ENCODE results near the gene TMEM202.
"Not testable (repeated sequence)": the region's sequence is repeated elsewhere in the genome, so short reads cannot be mapped to it uniquely, and the experiment has no call there.

The TMEM202 gene, protein sequence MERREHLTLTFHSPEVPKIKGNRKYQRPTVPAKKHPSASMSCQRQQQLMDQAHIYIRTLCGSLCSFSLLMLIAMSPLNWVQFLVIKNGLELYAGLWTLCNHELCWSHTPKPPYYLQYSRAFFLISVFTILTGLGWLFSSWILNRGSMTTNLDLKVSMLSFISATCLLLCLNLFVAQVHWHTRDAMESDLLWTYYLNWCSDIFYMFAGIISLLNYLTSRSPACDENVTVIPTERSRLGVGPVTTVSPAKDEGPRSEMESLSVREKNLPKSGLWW

DNA sequence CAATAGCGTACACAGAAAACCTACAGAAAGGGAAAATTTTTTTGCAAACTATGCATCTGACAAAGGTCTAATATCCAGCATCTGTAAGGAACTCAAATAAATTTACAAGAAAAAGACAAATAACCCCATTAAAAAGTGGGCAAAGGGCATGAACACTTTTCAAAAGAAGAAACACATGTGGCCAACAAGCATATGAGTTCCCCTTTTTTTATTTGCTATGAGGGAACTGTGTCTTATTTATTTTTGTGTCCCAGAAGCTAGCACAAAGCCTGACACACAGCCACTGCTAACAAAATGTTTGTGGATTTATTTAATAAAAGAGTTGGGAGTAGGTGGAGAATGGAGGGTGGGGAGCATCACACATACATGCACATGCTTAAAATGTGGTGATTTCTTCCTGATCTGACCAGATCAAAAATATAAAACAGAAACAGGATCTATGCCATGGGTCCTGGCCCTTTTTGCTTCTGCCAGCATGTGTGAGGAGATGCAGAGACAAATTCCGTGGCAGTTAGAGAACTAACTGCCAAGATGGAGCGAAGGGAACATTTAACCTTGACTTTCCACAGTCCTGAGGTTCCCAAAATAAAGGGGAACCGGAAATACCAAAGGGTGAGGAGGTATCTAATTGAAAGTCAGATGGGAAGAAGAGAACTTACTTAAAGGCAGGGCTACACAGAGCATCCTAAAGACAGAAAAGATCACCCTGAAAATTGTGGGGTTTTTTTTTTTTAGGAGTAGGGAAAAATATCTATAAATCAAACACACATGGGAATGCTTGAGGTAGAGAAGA is at the start of gene TMEM202:
Gene TMEM202 (plus strand): TSS at position 510 of the 793 bp plus-strand sequence. CDS start 22 bp downstream, at position 532.
- no peak for DNase-seq

DNA sequence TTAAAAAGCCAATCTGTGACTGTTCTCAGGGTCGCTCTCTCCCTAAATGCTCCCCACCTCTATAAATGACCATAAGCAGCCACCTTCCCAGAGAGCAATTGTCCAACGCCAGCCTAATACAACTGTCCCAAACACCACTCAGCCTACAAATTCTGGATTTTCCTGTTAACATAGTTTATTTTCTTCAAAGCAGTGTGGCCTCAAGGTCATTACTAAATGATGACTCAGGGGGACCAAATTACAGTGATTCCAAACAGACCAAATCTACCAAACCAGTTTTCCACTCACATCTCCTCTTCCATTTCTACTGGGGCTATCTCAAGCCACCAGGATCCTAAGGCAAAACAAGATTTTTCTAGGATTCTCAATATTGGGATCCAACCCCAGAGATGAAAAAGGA is 44.8 kb upstream of the TMEM202 start:
- DNase-seq, result no peak

DNA sequence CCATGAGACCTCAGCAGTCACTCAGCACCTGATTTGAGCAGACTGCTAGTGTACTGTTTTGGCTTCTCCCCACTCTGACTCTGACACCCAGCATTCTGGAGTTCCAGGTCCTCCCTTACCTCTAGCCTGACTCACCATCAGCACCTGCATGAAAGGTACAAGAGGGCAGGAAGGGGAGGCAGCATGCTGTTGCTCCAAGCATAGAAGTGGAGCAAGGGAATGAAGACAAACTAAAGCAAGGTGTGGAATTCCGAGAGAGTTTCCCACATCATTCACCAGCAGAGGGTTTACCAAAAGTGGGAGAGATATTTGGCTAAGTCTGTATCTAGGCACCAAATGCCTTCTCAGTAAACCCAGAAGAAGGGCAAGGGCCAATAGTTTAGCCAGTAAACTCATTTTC is 43.6 kb upstream of the TMEM202 start:
- DNase-seq, result no peak

DNA sequence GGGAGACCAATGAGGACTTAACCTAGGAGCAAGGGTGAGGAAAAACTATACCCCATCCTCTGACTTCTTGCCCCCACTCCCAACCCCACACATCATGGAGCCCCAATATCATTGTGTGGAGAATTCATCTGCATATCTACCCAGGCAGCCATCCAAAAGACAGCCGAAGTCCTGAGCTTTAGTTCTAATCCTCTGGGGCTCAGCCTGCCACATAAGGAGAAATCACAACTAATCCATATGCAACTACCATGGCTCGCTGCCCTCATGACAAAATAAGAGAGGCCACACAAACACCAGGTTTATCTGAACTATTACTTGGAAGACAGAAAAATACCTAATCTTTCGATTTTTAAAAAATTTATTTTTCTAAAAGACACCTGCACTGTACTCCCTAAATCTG is 40.0 kb upstream of the TMEM202 start:
- no peak for DNase-seq

DNA sequence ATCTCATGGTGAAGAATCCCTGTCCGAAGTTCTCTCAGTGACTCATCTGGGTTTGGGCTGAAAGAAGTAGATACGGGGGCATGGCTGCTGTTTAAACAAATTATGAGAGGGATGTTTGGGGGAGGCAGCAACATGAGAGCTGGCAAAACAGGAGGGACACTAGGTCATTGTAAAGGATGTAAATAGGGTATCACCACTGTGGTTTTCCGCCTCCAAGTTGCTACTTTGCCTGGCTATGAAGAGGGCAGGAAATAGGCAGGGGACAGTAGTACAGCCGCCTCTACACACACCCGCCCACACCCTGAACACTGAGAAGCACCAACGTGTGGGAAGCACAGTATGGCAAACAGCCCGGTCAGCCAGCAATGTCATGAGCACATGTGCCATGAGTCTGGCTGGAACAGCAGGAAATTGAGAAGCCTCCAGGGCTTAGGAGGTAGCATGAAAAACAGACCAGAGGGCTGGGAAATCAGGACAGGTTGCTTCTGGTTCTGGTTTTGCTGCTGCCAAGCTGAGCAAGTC is 39.4 kb upstream of the TMEM202 start:
- no peak for DNase-seq

DNA sequence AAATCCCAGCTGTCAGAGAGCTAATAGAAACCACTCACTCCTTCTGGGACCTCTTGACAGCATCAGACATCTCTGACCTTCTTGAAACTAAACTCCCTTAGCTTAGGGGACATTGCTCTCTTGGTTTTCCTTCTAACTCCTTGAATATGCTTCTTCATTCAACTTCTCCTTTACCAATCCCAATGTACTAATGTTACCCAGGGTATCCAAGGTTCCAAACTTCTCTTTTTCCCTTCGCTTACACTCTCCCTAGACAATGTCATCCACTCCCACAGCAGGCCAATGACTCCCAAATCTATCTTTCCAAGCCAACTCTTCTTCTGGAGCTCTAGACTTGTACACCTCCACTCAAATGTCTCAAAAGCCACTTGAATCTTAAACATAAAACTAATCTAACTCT is 36.9 kb upstream of the TMEM202 start:
- no peak for DNase-seq

DNA sequence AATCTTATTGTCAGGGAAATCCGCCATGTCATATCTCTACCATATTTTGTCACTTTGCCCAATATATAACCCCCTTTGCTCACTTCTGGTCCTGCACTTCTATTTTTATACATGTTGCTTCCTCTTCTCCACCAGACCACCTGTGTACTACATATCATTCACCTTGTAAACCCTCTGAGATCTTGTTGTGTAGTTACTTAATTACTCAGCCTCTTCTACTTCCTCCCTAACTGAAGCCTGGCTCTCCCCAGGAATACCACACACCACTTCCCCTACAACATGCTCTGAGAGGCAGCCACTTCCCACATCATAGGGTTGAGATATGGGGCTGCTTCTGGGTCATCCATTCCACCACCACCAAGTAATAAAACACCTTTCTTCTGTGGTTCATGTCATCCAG is 32.3 kb upstream of the TMEM202 start:
- peak in 2 of 6 experiments; percentile 11 to 17 for DNase-seq

DNA sequence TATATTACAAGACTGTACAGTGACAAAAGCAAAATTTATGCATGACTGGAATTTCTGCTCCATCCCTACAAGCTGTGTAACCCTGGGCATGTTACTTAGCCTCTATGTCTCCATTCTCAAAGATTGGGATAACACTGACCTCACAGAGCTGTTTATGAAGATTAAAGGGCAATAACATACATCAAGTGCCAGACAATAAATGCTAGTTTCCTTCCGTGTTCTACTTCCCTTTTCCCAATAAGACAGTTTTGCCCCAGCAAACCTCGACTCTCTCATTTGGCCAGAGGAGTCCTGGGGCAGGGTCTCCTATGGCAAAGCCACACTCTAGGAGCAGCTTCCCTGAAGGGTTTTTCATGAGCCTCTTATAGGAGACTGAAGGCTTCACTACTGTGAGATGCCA is 29.8 kb upstream of the TMEM202 start:
- DNase-seq, result no peak

DNA sequence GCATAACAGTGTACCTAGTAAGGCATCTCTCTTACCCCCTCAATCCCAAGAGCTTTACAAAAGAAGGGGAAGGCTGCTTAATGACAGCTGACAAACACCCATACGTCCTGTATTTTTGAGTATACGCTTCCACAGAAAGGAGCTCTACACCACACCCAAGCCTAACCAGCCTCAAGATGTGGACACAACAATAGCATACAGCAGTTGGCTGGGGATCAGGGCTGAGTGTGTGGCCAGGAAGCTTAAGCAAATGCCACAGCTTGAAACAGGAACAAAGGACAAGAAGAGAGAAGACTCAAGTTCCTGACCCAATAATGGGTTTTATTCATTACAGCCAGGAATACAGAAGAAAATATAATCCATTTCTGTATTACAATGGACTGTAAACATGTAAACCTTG is 29.2 kb upstream of the TMEM202 start:
- no peak for DNase-seq

DNA sequence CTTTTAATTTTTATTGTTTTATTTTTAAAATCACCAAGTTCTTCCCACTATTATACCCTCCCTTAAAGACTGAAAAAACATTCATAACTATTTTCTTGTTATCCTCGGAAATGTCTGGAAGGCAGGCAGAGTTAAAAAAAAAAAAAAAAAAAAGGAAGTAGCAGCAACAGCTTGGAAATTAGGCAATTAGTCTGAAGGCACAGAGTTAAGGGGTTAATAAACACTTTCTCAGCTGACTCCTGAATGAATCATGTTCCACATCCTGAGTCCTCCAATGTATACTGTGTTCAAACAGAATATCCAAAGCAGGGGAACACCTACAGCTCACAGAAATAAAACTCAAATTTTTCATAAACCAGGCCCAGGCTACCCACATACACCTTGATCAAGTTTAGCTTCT is 28.1 kb upstream of the TMEM202 start:
- no peak for DNase-seq

DNA sequence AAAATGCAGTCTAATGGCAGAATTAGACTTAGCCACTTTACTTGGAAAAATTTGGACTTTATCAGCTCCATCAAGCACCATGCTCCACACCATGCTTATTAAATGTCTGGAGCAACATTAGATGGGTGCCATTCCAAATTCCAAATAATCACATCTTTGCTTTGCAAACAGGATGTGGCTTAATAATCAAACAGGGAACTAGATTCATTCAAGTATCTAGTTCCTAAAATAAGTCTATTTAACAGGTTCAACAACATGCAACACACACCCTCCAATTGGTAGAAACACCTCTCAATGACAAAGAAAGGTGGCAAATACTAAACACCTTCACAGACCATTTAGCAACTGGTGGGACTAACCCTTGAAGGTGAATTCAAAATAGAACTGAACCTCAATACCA is 25.7 kb upstream of the TMEM202 start:
- DNase-seq, result no peak

DNA sequence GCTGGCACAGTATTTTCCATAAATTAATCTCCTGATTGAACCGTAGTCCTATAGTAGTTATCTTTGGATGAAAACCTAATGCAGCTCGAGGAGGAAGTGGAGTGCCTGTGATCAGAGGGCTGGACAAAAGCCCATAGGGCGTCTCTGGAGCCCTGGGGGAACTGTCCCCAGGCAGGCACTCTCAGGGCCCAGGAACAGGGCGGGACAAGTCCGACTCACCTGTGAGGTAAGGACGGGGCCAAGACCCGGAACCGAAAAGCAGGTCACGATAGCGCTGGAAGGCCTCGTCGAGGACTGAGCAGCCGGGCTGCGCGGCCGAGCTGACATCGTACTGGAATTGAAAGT is 22.6 kb upstream of the TMEM202 start:
- DNase-seq, result peak in 1 of 6 experiments; percentile 60

DNA sequence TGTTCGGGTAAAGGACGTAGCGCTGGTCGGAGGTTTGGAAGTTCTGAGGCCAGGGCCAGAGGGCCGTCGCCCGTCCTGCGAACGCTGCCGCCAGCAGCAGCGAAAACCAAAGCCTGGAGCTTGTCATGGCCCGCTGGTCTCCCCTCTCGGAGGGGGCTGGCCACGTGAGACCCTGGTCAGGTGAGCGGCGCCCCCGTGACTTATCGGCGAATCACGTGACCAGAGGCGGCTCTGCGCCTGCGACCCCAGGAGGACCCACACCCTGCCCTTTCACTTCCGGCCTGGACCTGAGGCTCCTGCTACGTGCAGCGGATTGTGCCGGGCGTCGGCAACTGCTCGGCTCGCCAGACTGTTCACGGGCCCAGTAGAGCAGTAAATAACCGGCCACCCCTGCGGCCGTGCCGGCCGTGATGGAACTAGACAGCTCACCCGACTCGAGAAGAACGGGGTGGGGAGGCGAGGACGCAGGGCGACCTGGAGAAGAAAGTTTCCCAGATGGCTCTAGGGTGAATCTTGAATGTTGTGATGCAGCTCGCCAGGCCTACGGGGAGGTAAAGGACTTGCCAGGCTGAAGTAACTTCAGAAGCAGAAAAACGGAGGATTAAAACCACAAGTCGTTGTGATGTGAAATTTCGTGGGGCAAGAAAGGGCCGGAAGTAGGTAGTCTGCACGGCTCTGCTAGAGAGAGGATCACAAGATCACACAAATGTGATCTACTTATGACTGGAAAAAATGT is 22.1 kb upstream of the TMEM202 start, which contains the start of gene HEXA:
Gene HEXA (minus strand): TSS at position 169 of the 736 bp plus-strand sequence. CDS start 42 bp downstream, at position 127.
- DNase-seq, result peak; percentile 87 to 98 (median 92)

DNA sequence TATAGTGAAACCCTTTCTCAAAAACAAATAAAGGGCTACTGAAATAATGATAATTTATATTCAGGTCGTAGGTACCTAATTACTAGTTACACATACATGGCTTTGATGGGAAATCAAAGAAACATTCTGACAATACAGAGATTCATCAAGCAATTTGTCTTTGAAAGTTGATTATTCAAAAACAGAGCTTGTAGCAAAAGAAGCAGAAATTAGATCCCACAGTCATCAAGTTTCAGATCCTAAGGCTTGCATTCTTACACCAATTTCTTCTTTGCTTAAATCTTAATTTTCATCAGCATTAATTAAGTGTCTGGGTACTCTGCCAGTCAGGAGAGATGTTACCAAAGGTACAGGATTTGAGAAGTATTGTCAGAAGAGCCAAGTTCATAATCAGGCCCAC is 20.8 kb upstream of the TMEM202 start:
- DNase-seq, result no peak

DNA sequence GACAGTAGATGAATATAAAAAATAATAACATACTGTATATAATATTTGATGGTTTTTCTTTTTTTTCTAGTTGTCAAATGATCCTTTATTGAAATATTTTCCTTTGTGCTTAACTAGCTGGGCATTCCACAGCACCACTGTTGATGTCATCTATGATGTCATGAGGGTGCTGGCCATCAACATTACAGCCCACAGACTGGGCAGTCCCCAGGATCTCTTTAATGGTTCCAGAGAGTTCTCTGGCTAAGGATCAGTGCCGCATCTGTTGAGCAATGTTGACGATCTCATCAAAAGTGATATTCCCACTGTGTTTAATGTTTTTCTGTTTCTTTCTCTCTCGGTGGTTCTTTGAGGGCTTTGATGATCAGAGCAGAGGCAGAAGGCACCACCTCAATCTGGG is 19.0 kb upstream of the TMEM202 start:
- not testable (repeated sequence) for DNase-seq

DNA sequence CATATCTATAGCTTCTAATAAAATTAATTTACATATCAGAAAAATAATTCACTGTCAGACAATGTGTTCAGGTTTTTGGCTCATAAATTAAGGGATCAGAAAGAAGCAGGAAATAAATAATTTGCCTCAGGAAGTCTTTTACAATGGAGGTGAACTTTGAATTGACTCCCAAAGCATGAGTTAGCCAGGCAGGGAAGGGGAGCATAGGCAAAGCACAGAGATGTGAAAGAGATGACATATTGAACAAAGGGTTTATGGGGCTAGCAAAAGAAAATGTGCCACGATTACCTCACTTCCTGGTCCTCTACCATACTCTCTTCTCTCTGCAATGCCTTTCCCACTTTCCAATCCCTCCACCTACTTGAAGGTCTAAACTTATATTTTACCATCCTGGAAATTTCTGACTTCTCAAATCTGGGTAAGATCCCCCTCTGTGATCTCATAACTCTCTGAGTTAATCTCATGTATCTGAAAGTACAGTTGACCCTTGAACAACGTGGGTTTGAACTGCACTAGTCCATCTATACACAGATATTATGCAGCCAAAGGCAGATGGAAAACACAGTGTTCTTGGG is 18.2 kb upstream of the TMEM202 start:
- no peak for DNase-seq

DNA sequence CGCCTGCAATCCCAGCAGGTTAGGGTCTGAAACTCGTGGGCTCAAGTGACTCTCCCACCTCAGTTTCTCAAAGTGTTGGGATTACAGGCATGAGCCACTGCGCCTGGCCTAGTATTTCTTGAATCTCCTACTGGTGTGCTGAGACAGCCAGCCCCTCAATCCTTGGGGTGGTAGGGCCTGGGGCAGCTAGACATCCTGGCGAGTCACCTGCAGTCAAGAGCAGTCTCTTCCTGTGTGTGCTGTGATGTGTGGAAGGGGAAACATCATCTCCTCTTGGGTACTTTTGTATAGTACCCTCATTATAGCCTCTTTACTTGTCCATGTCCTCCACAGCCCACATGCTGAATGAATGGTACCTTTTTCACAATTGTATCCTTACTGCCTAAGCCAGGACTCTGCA is 17.4 kb upstream of the TMEM202 start:
- DNase-seq, result no peak

DNA sequence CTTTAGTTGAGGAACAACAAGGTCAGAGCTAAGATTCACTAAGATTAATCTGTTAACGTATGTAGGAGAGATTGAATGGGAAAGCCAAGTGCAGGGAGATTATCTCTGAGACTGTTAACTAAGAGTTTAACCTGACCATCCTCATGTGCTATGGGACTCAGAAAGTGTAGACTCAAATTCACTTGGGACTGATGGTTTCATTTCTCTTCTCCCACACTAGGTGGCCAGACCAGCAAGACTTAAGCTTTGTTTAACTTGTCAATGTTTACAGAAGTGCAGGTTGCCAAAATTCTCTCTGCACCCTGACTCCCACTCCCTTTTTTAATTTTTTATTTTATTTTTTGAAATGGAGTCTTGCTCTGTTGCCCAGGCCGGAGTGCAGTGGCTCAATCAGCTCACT is 16.0 kb upstream of the TMEM202 start:
- DNase-seq, result no peak

DNA sequence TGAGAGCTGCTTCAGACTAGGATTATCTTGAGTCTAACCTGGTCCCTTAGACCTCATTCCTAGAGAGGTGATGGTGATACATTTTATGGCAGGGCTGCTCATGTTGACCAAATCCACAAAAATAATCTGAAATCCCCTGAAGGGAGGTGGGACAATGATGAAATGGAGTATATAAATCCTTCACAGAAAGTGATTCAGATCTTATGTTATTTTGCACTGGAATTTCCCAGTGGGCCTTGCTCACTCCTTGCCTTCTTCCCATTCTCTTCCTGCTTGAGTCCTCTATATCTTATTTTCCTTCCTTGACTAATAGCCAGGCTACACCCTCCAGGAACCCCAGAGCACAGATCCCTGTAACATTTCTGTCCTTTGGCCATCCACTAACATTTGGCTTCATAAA is 10.4 kb upstream of the TMEM202 start:
- DNase-seq, result no peak

DNA sequence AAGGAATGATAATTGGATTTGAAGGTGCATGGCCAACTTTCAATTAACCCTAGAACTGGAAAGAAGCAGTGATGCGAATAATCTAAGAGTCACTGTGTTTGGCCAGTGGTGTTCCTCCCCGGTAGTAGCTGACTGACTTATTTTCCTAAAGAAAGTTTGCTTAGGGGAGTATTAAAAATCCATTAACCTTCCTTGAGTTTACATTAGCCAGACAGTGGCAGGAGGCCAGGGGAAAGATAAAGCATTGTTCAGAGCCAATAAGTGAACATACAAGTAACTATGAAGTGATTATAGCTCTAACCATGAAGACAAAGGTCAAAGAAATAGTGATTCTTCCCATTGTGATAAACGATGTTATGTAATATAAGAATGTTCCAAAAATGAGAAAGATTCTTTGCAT is 8.9 kb upstream of the TMEM202 start:
- no peak for DNase-seq

DNA sequence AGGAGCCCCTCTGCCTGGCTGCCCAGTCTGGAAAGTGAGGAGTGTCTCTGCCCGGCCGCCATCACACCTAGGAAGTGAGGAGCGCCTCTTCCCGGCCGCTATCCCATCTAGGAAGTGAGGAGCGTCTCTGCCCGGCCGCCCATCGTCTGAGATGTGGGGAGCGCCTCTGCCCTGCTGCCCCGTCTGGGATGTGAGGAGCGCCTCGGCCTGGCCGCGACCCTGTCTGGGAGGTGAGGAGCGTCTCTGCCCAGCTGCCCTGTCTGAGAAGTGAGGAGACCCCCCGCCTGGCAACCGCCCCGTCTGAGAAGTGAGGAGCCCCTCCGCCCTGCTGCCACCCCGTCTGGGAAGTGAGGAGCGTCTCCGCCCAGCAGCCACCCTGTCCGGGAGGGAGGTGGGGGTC is 1.8 kb upstream of the TMEM202 start:
- not testable (repeated sequence) for DNase-seq

DNA sequence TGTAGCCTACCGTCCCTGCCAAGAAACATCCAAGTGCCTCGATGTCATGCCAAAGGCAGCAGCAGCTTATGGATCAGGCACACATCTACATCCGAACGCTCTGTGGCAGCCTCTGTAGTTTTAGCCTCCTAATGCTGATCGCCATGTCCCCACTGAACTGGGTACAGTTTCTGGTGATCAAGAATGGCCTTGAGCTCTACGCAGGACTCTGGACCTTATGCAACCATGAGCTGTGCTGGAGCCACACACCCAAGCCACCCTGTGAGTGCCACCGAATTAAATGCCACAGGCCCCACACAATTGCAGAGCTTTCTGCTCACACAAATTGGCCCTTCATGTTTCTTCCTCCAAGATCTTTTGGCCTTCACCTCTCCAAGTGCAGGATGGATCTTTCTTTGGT is 543 bp downstream of the TMEM202 start:
- no peak for DNase-seq

DNA sequence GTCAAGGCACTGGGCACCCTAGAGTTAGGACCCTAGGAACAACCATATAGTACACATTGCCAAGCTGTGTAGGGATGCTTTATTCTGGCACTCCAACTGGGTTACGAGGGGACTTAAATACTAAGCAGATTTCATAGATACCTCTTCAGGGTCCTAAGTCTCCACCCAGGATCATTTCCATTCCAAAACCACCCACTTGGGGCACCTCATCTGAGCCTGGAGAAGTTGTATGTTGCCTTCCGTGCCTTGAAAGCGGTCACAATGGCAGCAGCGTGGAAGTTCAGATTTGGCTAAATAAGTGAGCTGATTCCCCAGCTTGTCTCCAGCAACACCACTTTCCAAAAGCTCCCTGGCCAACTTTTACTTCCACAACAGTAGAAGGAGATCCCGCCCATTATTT is 4.6 kb downstream of the TMEM202 start:
- DNase-seq, result no peak

All from stimulated activated naive CD4-positive, alpha-beta T cell (primary cell).